AG09309 (cell line): ENCODE measurements around the gene ZNF618.

Source experiments
- DNase-seq: peaks from one replicate; pipeline ENCODE4 v3.0.0-alpha.2; 2010; ENCODE audit warnings: low read depth
- H3K4me3 ChIP-seq: 2 replicates; pipeline ENCODE4 v1.5.1; 2011; ENCODE audit warnings: mild to moderate bottlenecking, low read depth, low read length, moderate library complexity; ENCODE audit not compliant: control insufficient read depth
- TF ChIP-seq, protein P1 (sequence below): IDR thresholded peaks from 2 replicates; pipeline ENCODE4 v1.5.1; 2011; ENCODE audit warnings: mild to moderate bottlenecking, low read depth, low read length, inconsistent platforms; ENCODE audit not compliant: insufficient read depth, control insufficient read depth; ENCODE audit errors: missing control alignments

Gene ZNF618

DNA sequence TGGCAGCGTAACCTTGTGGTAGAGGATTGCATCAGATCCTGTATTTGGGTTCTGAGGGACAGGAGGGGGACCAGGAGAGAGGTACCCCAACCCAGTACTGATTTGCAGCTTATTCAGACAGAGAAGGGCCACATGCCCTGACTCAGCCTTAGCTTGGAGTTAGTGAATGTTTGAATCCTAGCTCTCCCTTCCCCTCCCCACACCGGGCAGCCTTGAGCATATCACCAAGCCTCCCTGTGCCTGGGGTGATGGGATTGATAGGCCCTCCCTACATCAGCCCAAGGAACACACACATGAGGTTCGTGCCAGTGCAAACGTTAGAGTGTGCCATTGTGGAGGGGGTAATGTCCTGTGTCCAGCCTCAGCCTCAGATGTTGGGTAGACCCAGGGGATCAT, 130.0 kb downstream of the ZNF618 start:
- TF ChIP-seq, protein P1, sequence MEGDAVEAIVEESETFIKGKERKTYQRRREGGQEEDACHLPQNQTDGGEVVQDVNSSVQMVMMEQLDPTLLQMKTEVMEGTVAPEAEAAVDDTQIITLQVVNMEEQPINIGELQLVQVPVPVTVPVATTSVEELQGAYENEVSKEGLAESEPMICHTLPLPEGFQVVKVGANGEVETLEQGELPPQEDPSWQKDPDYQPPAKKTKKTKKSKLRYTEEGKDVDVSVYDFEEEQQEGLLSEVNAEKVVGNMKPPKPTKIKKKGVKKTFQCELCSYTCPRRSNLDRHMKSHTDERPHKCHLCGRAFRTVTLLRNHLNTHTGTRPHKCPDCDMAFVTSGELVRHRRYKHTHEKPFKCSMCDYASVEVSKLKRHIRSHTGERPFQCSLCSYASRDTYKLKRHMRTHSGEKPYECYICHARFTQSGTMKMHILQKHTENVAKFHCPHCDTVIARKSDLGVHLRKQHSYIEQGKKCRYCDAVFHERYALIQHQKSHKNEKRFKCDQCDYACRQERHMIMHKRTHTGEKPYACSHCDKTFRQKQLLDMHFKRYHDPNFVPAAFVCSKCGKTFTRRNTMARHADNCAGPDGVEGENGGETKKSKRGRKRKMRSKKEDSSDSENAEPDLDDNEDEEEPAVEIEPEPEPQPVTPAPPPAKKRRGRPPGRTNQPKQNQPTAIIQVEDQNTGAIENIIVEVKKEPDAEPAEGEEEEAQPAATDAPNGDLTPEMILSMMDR: no peak
- H3K4me3 ChIP-seq: no peak overlapping the region
- no peak for DNase-seq

DNA sequence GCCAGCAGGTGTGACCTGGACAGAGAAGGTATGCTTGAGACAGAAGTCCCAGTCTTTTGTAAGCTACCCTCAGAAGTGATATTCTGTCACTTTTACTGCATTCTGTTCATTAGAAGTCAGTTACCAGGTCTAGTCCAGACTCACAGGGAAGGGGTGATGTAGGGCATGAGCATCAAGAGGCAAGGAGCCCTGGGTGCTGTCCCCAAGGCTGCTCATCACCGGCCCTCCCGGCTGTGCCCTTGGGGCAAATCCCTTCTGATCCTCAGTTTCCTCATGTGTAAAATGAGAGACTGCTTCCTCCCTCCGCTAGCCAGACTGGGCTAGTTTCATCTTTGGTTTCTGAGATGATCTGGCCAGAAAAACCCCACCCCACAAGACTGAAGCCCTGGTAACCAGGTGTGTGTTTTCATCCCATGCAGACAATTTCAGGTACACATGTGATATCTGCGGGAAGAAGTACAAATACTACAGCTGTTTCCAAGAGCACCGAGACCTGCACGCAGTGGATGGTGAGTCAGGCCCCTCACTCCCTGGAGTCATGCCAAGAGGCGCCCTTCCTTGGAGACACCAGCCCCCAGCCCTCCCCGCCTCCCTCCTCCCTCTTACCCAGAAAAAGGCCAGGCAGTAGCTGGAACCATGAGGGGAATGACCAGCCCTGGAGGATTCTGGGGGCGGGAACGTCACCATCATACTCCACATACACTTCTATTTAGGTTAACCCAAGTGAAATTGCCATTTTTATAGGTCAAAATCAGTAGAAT, 131.0 kb downstream of the ZNF618 start:
- no peak for DNase-seq
- no peak overlapping the region for H3K4me3 ChIP-seq
- TF ChIP-seq, protein P1: no peak

DNA sequence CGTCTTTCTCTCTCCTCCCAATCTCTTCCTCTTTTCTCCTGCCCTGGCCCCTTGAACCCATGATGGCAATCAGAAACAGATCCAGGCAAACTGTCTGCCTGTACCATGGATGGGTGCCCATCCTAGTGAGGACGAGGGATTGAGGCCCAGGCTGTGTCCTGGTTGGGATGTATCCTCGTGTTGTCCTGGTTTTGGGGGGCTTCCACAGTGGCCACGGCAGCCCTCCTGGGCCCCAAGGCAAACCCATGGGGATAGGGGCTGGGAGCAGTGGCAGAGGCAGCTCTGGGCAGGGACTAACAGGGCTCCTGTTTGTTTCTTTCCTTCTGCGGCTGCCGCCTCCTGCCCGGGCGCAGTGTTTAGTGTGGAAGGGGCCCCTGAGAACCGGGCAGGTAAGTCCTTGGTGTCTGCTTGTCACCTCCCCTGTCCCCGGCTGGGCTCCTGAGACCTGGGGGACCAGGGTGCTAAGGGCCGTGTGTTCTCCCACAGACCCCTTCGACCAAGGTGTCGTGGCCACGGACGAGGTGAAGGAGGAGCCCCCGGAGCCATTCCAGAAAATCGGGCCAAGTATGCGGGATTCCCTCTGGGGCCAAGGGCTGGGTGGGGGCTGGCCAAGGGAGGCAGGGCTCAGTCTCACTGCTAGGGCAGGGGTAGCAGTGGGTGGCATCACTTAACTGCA, 132.0 kb downstream of the ZNF618 start:
- TF ChIP-seq, protein P1: no peak
- no peak overlapping the region for H3K4me3 ChIP-seq
- no peak for DNase-seq

DNA sequence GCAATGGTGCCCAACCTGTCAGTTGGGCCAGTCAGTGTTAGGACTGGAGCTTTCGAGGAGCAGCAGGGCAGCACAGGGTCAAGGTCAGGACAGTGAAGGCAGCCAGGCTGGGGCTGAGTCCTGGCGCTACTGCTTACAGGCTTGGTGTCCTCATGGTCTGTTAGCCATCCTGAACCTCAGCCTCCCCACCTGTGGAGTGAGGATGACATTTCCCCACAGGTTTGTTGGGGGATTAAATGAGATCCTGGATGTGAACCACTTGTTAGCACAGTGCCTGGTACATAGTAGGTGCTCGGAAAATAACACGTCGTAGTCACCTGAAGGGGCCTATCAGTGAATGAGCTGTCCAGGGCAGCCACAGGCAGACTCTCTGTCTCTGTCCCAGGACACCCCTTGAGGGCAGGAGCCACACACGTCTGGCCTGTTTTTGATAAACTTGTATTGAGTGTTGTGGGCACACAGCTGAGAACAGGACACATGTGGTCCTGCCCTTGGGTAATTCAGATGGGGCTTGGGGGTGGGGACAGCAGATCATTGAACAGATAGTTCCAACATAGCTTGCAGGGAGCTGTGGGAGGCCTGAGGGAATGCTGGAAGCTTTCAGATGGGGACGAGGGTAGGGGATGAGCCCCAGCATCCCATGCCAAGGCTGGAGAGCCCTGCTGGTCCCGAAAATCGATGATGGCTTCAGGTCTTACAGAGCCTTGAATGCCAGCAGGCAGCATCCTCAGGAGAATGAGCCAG, 132.7 kb downstream of the ZNF618 start:
- TF ChIP-seq, protein P1: no peak
- no peak overlapping the region for H3K4me3 ChIP-seq
- DNase-seq: no peak

DNA sequence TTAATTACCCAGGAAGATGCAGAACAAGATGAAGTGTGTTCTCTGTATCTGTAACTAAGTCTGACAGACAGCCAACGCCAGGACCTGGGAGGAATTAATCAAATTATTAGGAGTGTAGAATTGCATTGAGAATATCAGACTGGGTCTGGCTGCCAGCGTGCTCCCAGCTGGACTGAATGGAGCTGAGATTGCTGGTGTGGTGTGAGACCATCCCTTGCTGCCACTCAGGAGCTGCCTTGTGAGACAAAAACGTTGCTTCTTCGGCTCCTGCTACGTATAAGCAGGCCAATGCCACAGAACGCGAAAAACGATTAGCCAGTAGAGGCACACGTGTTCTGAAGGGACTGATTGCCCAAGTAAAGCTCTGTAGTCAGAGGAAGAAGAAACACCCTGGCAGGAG, 135.2 kb downstream of the ZNF618 start:
- TF ChIP-seq, protein P1: no peak
- no peak for DNase-seq
- H3K4me3 ChIP-seq: no peak overlapping the region

DNA sequence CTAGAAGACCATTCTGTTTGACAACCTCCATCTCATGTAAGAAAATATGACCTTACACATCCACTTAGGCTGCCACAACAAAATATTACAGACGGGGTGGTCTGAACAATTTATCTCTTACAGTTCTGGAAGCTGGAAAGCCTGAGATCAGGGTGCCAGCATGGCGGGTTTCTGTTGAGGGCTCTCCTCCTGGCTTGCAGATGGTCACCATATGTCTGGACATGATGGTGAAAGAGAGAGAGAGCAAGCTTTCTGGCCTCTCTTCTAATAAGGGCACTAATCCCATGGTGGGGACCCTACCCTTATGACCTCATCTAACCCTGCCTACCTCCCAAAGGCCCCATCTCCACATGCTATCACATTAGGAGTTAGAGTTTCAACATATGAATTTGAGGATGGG, 136.0 kb downstream of the ZNF618 start:
- H3K4me3 ChIP-seq: no peak overlapping the region
- TF ChIP-seq, protein P1: no peak
- DNase-seq: no peak
